Measurements from ENCODE around the gene MX2.

The MX2 gene

DNA sequence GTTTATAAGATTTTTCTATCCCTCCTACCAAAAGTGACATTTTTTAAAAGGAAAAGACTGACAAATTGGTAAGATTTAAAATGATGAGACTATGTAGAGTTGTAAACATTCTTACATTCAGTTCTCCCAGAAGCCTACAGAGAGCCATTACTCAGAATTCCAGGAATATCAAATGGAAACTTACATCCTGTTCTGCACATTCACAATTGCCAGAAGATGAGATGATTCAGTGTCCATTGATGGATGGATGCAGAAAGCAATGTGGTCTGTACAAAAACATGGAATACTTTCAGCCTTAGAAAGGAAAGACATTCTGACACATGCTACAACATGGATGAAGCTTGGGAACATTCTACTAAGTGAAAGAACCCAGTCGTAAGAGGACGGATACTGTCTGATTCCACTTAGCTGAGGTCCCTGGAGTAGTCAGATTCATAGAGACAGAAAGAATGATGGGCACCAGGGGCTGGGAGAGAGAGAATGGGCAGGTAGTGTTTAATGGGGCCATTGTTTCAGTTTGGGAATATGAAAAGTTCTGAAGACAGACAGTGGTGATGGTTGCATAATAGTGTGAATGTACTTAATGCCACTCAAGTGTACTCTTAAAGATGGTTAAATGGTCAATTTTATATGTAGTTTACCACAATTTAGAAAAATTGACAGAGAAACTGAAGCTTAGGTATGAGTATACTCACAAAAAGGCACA lies 80.8 kb downstream of the MX2 start:
- no peak for DNase-seq

DNA sequence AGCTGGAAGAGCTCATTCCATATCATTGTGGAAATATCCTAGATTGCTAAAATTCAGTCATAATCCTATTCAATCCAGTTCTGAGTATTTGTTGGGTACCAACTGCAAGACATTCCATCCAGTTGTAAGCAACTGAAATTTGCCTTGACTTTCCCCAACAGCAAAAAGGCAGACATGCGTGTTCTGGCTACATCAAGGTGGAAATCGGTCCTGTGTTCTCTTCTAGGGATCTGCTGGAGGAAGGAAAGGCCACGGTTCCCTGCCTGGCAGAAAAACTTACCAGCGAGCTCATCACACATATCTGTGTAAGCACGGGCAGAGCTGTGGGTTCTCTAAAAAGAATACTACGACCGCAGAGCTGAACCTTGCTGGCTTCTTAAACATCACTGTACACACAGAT lies 81.7 kb downstream of the MX2 start:
- no peak for DNase-seq

DNA sequence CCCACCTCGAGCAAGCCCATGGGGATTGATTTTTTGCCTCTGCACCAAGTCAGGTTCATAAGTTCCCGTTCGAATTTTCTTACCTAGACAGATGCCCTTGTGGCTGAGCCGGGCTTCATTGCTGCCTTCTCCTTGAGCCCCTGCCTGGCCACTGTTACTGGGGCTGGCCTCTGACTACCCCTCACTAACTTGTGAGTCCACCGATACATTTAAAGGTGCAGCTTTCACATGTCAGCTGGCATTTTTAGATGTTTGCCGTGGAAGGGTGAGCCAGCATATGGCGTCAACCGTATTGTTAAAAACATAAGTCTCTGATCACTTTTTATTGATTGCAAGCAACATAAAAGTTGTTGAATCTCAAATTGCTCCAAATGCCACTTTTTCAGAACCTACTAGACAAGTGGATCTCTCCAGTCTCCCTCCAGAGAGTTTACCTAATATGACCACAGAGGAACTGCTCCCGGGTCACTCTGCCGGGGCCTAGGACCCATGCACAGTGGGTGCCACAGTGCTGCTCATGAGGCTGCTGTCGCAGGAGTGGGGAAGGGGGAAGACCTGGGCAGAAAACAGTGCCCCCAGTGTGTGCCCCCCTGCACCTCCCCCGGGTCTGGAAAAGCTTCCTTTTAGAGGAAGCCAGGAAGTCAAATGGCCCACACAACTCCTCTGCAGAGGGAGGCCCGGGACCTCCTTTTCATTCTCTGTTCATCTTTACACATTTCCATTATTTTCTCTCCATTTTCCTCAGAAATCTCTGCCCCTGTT lies 83.1 kb downstream of the MX2 start:
- DNase-seq: no peak

DNA sequence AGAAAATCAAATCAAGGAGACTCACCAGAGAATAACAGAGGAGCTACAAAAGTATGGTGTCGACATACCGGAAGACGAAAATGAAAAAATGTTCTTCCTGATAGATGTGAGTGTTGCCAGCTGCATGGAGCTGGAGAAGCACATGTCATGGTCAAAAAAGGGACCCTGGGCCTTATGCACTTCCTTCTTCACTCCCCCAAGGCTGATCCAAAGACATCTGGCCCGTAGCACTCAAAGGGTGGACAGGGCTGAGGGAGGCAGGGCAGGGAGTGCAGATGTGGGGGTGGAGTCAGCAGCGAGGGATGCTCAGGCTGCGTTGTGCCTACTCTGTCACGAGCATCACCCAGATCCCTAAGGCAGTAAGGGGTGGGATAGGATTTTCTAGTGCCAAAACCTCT lies 83.6 kb downstream of the MX2 start:
- no peak for DNase-seq

DNA sequence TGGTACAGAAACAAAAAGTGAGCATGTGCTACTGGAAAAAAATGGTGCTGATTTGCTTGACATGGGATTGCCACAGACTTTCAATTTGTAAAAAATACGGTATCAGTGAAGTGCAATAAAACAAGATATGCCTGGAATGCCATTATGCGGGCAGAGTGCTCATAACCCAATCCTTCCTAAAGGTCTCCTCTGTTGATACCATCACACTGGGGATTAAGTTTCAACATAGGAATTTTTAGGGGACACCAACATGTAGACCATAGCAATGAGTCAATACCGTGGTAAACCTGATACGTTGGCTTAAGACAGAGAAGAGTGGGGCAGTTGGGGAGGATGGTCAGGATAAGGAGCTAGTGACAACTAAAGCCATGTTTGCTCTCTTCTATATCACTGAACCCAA lies 84.8 kb downstream of the MX2 start:
- DNase-seq: no peak

DNA sequence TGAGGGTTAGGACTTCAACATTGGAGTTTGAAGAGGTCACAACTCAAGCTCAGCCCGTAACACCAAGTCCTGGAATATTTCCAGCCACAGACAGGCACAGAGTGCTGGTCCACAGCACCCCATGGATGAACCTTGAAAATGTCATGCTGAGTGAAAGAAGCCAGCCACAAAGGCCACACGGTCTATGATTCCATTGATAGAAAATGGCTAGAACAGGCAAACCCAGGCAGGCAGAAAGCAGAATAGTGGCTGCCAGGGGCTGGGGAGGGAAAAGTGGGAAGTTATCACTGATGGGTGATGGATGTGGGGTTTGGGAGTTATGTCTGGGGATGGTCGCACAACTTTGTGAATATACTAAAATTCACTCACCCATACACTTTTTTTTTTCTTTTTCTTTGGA lies 85.5 kb downstream of the MX2 start:
- no peak for DNase-seq

DNA sequence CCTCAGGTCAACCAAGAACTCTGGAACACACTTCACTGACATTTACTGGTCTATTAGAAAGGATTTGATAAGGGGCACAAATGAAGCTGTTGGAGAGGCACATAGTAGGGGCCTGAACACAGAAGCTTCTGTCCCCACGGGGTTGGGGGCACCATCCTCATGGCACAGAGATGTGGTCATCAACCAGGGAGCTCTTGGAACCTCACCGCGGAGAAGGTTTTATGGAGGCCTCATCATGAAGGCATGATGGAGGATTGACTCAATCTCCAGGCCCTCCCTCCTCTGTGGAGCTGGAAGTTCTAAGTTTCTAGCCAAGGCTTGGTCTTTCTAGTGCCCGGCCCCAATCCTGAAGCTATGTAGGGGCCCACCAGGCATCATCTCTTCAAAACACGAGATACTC lies 87.8 kb downstream of the MX2 start:
- DNase-seq: no peak

DNA sequence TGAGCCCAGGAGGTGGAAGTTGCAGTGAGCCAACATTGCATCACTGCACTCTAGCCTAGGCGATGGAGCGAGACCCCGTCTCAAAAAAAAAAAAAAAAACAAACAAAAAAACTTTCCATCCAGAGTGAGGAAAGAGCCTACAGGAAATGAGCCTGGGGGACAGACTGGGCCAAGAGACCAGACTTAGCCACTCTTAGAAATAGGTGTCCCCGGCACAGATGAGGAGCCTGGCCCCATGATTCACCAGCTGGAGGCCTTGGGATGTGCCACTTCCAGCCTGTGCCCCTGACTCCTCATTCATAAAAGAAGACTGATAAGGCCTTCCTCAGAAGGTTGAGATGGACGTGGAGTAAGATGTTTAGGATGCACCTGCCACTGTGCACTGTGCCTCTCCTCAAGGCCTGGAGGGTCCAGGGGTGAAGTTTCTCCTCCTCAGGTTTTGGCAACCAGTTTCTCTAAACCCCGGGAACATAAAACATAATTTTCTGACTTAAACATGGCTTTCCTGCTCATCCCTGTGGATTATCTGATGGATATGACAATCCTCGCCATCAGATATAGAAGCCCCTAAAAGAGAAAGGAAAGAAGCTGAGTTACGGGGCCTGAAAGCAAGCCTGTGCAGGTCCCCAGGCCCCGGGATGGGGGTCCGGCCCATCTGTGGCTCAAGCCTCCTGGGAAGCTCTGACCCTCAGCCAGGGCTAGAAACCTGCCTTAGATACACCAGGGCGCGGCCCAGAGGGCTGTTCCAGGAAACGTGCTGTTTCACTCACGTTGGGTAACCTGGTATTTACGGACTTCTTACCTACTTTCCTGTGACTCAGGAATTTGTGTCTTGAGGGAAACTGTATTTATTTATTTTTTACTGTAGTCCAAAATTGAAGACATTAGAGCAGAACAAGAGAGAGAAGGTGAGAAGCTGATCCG lies 90.2 kb downstream of the MX2 start:
- DNase-seq: no peak

DNA sequence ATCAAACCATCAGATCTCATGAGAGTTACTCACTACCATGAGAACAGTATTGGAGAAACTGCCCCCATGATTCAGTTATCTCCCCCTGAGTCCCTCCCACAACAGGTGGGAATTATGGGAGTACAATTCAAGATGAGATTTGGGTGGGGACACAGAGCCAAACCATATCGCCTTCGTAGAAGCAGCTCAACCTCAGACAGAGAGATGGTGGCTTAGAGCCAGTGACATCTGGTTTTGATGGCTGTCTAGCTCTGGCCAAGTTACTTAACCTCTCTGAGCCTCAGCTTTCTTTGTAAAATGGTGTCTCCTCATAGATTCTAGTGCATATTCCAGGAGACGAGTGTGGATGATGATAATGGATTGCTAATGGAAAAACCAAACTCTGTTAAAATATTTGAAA lies 91.4 kb downstream of the MX2 start:
- DNase-seq: no peak

DNA sequence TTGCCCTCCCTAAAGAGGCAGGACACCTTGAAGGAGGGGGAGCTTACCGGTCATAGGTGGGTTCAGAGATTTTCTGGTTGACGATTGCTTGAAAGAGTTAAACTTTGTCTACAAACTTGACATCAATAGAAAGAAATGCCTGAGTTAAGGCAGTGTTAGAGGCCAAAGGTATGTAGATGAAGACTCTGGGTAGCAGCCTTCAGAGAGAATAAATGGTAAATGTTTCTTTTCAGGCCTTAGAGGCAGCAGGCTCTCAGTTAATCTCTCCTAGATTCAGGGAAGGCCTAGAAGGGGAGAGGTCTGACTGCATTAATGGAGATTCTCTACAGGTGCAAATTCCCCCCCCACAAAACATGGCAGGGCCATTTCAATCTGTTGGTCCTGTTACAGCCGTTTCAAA lies 91.9 kb downstream of the MX2 start:
- no peak for DNase-seq

DNA sequence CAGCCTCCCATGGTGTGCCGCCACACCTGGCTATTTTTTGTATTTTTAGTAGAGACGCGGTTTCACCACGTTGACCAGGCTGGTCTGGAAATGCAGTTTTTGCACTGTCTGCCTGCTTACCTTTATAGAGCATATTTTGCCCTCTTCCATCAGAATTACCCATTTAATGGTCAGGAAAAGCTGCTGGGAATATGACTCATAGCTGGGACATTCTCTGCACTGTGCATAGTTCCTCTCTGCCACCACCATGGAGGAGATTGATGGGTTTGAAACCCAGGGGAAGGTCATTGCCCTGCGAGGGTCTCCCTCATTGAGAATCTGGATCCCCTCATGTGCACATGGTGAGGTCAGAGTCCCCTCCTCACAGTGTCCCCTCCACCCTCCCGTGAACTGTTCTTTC lies 96.3 kb downstream of the MX2 start:
- DNase-seq: no peak

DNA sequence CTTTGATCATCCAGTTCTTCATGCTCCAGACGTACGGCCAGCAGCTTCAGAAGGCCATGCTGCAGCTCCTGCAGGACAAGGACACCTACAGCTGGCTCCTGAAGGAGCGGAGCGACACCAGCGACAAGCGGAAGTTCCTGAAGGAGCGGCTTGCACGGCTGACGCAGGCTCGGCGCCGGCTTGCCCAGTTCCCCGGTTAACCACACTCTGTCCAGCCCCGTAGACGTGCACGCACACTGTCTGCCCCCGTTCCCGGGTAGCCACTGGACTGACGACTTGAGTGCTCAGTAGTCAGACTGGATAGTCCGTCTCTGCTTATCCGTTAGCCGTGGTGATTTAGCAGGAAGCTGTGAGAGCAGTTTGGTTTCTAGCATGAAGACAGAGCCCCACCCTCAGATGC lies 96.7 kb downstream of the MX2 start:
- no peak for DNase-seq

Data from stimulated activated CD4-positive, alpha-beta T cell treated with anti-CD3 and anti-CD28 coated beads, Interleukin-4, amount 100 ng/mL, for 1 hour (primary cell).